ENCODE measurements around the gene RBM19.

- TF ChIP-seq RXRA (IDR thresholded peaks at IDR 0.05) (no peak), CTCF (IDR thresholded peaks at IDR 0.05; ENCODE audit: low read depth, low read length, missing input control) (no peak)
Observed at GRCh38 chr12:113933201-113933786, 32.8 kb downstream of the RBM19 start.
